HPDE6-E6E7 (cell line): ENCODE data around the gene WDR53.
"Not testable (repeated sequence)": the region's sequence is repeated elsewhere in the genome, so short reads cannot be mapped to it uniquely, and the experiment has no call there.

Source experiments
- DNase-seq: peaks from one replicate; pipeline ENCODE4 v3.0.0; 2011; ENCODE audit warnings: missing footprints; ENCODE audit errors: extremely low spot score

The WDR53 gene

GRCh38 chr3:196568246-196569002 is at the start of gene WDR53, which contains the start of gene FBXO45:
TSS of gene WDR53 (minus strand) at chr3:196568554. CDS start at chr3:196561475, 7,079 bp downstream.
TSS of gene FBXO45 (plus strand) at chr3:196568660. CDS start at chr3:196568985, 325 bp downstream.
- peak; percentile 85 for DNase-seq

- no peak for DNase-seq
Measured at GRCh38 chr3:196617256-196617655, 48.9 kb upstream of the WDR53 start.

- DNase-seq, result not testable (repeated sequence)
Measured at GRCh38 chr3:196615234-196615633, 46.9 kb upstream of the WDR53 start.

- DNase-seq, result no peak
Measured at GRCh38 chr3:196611761-196612483, 43.6 kb upstream of the WDR53 start.

- DNase-seq, result no peak
Measured at GRCh38 chr3:196609805-196610515, 41.6 kb upstream of the WDR53 start.

GRCh38 chr3:196609343-196609775 is 41.0 kb upstream of the WDR53 start:
- peak; percentile 90 for DNase-seq

GRCh38 chr3:196608693-196609092 is 40.3 kb upstream of the WDR53 start:
- no peak for DNase-seq

GRCh38 chr3:196604548-196604947 is 36.2 kb upstream of the WDR53 start:
- no peak for DNase-seq

GRCh38 chr3:196603683-196604082 is 35.3 kb upstream of the WDR53 start:
- no peak for DNase-seq

- no peak for DNase-seq
Measured at GRCh38 chr3:196602673-196603072, 34.3 kb upstream of the WDR53 start.

- no peak for DNase-seq
Measured at GRCh38 chr3:196600359-196600758, 32.0 kb upstream of the WDR53 start.

- DNase-seq, result no peak
Measured at GRCh38 chr3:196599734-196600128, 31.4 kb upstream of the WDR53 start.

- DNase-seq, result not testable (repeated sequence)
Measured at GRCh38 chr3:196597971-196598733, 29.8 kb upstream of the WDR53 start.

GRCh38 chr3:196596355-196596754 is 28.0 kb upstream of the WDR53 start:
- DNase-seq, result no peak

GRCh38 chr3:196590279-196590678 is 21.9 kb upstream of the WDR53 start:
- no peak for DNase-seq

GRCh38 chr3:196585044-196585757 is 16.8 kb upstream of the WDR53 start:
- DNase-seq, result no peak

GRCh38 chr3:196572389-196572788 is 4.0 kb upstream of the WDR53 start:
- no peak for DNase-seq

GRCh38 chr3:196570332-196570731 is 2.0 kb upstream of the WDR53 start:
- DNase-seq, result not testable (repeated sequence)

- DNase-seq, result peak; percentile 44
Measured at GRCh38 chr3:196569003-196569516, 706 bp upstream of the WDR53 start.

- peak; percentile 81 for DNase-seq
Measured at GRCh38 chr3:196563721-196564225, 4.6 kb downstream of the WDR53 start.
